Endothelial cell of umbilical vein (primary cell): ENCODE measurements around the gene PRIMPOL. TPM values are rescaled to one million over a fixed set of nuclear protein-coding genes. Genes with fewer than 3 reads are reported as not detected.

ENCODE experiments used
- BruUV-seq: library from RNA; stranded (reverse); fragments of 400-500 nt; replicated peaks from 2 replicates; lab custom pipeline; 2021; lab: Mats Ljungman, UMichigan
- CTCF ChIA-PET: fragments of 300-600, 350-600 bp; sonication (Branson Sonifier 250); formaldehyde crosslinking; loops from one replicate; lab custom pipeline; 2021; ENCODE audit warnings: antibody characterized with exemption, inconsistent platforms; lab: Charles Lee
- POLR2A ChIA-PET: fragments of 300-600, 350-600 bp; sonication (Branson Sonifier 250); formaldehyde crosslinking; loops from one replicate; lab custom pipeline; 2021; ENCODE audit warnings: antibody characterized with exemption, inconsistent platforms; lab: Charles Lee
- DNase-seq: peaks from one replicate; pipeline ENCODE4 v3.0.0-alpha.2; 2011; ENCODE audit warnings: low read depth, low spot score
- FAIRE-seq: peaks from 2 replicates; lab custom pipeline; 2011; peaks lifted over from hg19 to GRCh38; lab: Jason Lieb, UNC
- H2AFZ ChIP-seq: 2 replicates; pipeline ENCODE4 v1.6.0; 2012; ENCODE audit warnings: low read depth, low read length, control low read depth, inconsistent platforms
- H3K27ac ChIP-seq: 2 replicates; pipeline ENCODE4 v1.5.1; 2011; ENCODE audit warnings: low read depth, mild to moderate bottlenecking, control low read depth, low read length, moderate library complexity; ENCODE audit not compliant: insufficient read depth
- H3K27me3 ChIP-seq, 2 experiments: 2 replicates each; pipeline versions ENCODE4 v1.6.0 to v1.6.1; 2011; ENCODE audit warnings: low read length in 2 of 2, mixed read lengths in 1 of 2; ENCODE audit not compliant: control insufficient read depth in 2 of 2, insufficient read depth in 2 of 2
- H3K36me3 ChIP-seq, 2 experiments: 2 replicates in 1 of 2; 3 replicates in 1 of 2; pipeline ENCODE4 v1.5.1; 2011; ENCODE audit warnings: low read length in 2 of 2, mild to moderate bottlenecking in 1 of 2, moderate library complexity in 1 of 2; ENCODE audit not compliant: control insufficient read depth in 2 of 2, insufficient read depth in 2 of 2; ENCODE audit errors: extremely low read depth in 1 of 2
- H3K4me1 ChIP-seq: 3 replicates; pipeline ENCODE4 v1.5.1; 2011; ENCODE audit warnings: mild to moderate bottlenecking, low read length; ENCODE audit not compliant: control insufficient read depth, insufficient read depth; ENCODE audit errors: extremely low read depth
- H3K4me2 ChIP-seq: 2 replicates; pipeline ENCODE4 v1.6.1; 2011; ENCODE audit warnings: low read length, control low read depth, mixed read lengths; ENCODE audit not compliant: insufficient read depth
- H3K4me3 ChIP-seq, 3 experiments: fragments of 200-600 bp in 1 of 3; sonication (generic), shearing (Covaris generic) in 1 of 3; replicated peaks in 1 of 3; 2 replicates each; pipeline ENCODE4 v1.5.1; 2011 to 2016; ENCODE audit warnings: control low read depth in 3 of 3, low read length in 3 of 3, mild to moderate bottlenecking in 2 of 3, inconsistent platforms in 1 of 3, low read depth in 1 of 3, moderate library complexity in 1 of 3; ENCODE audit not compliant: insufficient read depth in 1 of 3
- H3K79me2 ChIP-seq: 2 replicates; pipeline ENCODE4 v1.6.0; 2012; ENCODE audit warnings: low read length, inconsistent platforms; ENCODE audit not compliant: control insufficient read depth, insufficient read depth
- H3K9ac ChIP-seq: replicated peaks from 2 replicates; pipeline ENCODE3; 2011; ENCODE audit warnings: low read length, control low read depth; ENCODE audit not compliant: insufficient read depth; ENCODE audit errors: extremely low read depth
- H3K9me1 ChIP-seq: replicated peaks from 3 replicates; pipeline ENCODE4 v1.6.0; 2011; ENCODE audit warnings: mild to moderate bottlenecking, low read length; ENCODE audit not compliant: control insufficient read depth, insufficient read depth; ENCODE audit errors: extremely low read depth
- H3K9me3 ChIP-seq: replicated peaks from 2 replicates; pipeline ENCODE4 v1.5.1; 2012; ENCODE audit warnings: low read length, inconsistent platforms; ENCODE audit not compliant: control insufficient read depth, insufficient read depth
- H4K20me1 ChIP-seq: replicated peaks from 2 replicates; pipeline ENCODE3; 2011; ENCODE audit warnings: mild to moderate bottlenecking, low read length; ENCODE audit not compliant: control insufficient read depth, insufficient read depth; ENCODE audit errors: extremely low read depth
- CTCF ChIP-seq, 2 donors: IDR thresholded peaks; 1 replicate in 1 of 2; 2 replicates in 1 of 2; pipeline ENCODE4 v1.5.1; 2011; ENCODE audit warnings: low read length in 2 of 2, mild to moderate bottlenecking in 2 of 2, moderate library complexity in 2 of 2, control low read depth in 1 of 2, inconsistent platforms in 1 of 2, low read depth in 1 of 2; ENCODE audit not compliant: insufficient read depth in 1 of 2; ENCODE audit errors: extremely low read depth in 1 of 2
- FOS ChIP-seq: IDR thresholded peaks from 2 replicates; pipeline ENCODE4 v1.6.1; 2011; ENCODE audit warnings: mild to moderate bottlenecking, low read length, moderate library complexity, borderline replicate concordance; ENCODE audit not compliant: insufficient read depth
- GATA2 ChIP-seq: IDR thresholded peaks from 2 replicates; pipeline ENCODE4 v1.7.0; 2011; ENCODE audit warnings: low read depth, mild to moderate bottlenecking, moderate library complexity, mixed read lengths, low read length; ENCODE audit not compliant: insufficient read length, insufficient read depth
- MYC ChIP-seq: IDR thresholded peaks from one replicate; pipeline ENCODE4 v1.6.1; 2011; ENCODE audit warnings: mild to moderate bottlenecking, low read depth, low read length
- POLR2A ChIP-seq: IDR thresholded peaks from 2 replicates; pipeline ENCODE4 v1.6.1; 2012; ENCODE audit warnings: low read depth, mild to moderate bottlenecking, control low read depth, low read length
- POLR2AphosphoS5 ChIP-seq: IDR thresholded peaks from 2 replicates; pipeline ENCODE4 v1.6.1; 2012; ENCODE audit warnings: low read depth, mild to moderate bottlenecking, control low read depth, low read length, moderate library complexity; ENCODE audit not compliant: insufficient read depth
- dilution Hi-C: fragments of 300-500 bp; cut with MboI; formaldehyde crosslinking; loops from one replicate; pipeline ENCODE4 v1.15.0; 2019; ENCODE audit warnings: low sequenced_read_pairs; ENCODE audit not compliant: extremely low pct_ligation_motif_present
- intact Hi-C: fragments of 100-400 bp; cut with micrococcal nuclease; formaldehyde crosslinking; loops from one replicate; pipeline ENCODE4 v1.10.0; 2022
- polyA plus RNA-seq, 4 experiments: library from polyadenylated mRNA; depleted of rRNA in 3 of 4; stranded (reverse) in 3 of 4; unstranded in 1 of 4; fragments of >200 nt; gene quantifications; 2 replicates each; pipeline versions ENCODE4 v1.2.1 to v1.2.3, GENCODE V29; 2011 to 2012; ENCODE audit warnings: missing spikeins in 1 of 4
- total RNA-seq: library from RNA; stranded (reverse); gene quantifications from 2 replicates; pipeline ENCODE4 v1.2.3, GENCODE V29; 2021

Gene PRIMPOL
- total and polyA plus RNA-seq, 2 donors (not counting 3 experiments of a cell fraction or from before 2014, with no cell fraction given) = 5.9 to 11.1 TPM

GRCh38 chr4:184668511-184669114 lies 19.1 kb downstream of the PRIMPOL start:
- Histone ChIP-seq H4K20me1 (no peaks in the 10 kb centered on the region), H3K4me3 (no peak overlapping the region), H3K9me1 (no peaks in the 10 kb centered on the region), H2AFZ (no peak overlapping the region), H3K9ac (no peak overlapping the region), H3K4me2 (no peak overlapping the region), H3K36me3 (no peaks in the 10 kb centered on the region), H3K4me1 (peaks cover 11% of the 10 kb centered on the region), H3K79me2 (no peaks in the 10 kb centered on the region), H3K27ac (peak overlapping the region; percentile 26), H3K27me3 (no peaks in the 10 kb centered on the region), H3K9me3 (no peaks in the 10 kb centered on the region)
- ChIA-PET POLR2A (no interaction called here), CTCF (interaction anchor here (0.7 to 1.4 kb wide), 5 partner anchors 14 to 404 kb away, joined by 3 to 5 read pairs (median 3); no protein-coding TSS in a partner anchor)
- intact Hi-C loops = no loop called here
- BruUV-seq = no TSS peak
- dilution Hi-C loops = no loop called here
- peak; percentile 70 for FAIRE-seq
- TF ChIP-seq GATA2 (no peak), POLR2AphosphoS5 (no peak), FOS (no peak), MYC (no peak), POLR2A (no peak)
- peak; percentile 27 for DNase-seq

GRCh38 chr4:184669251-184669650 lies 19.7 kb downstream of the PRIMPOL start:
- Histone ChIP-seq H3K27ac (no peak overlapping the region), H3K9me1 (no peaks in the 10 kb centered on the region), H3K27me3 (no peaks in the 10 kb centered on the region), H3K4me2 (no peak overlapping the region), H4K20me1 (no peaks in the 10 kb centered on the region), H2AFZ (no peak overlapping the region), H3K9ac (no peak overlapping the region), H3K4me1 (peaks cover 11% of the 10 kb centered on the region), H3K9me3 (no peaks in the 10 kb centered on the region), H3K4me3 (no peak overlapping the region), H3K79me2 (no peaks in the 10 kb centered on the region), H3K36me3 (no peaks in the 10 kb centered on the region)
- intact Hi-C loops = no loop called here
- FAIRE-seq (no peak), DNase-seq (no peak)
- ChIA-PET CTCF (interaction anchor here (0.7 to 1.2 kb wide), 3 partner anchors 14 to 405 kb away, joined by 3 to 5 read pairs (median 3); no protein-coding TSS in a partner anchor), POLR2A (no interaction called here)
- TF ChIP-seq POLR2A (no peak), CTCF (IDR thresholded peaks at IDR 0.05; ENCODE audit: extremely low read depth in 1 of 2, insufficient read depth in 1 of 2, low read depth in 1 of 2, low read length in 2 of 2) (no peak)
- BruUV-seq = no TSS peak
- dilution Hi-C loops = no loop called here
